Gastrocnemius medialis (tissue), 4 donors: ENCODE data around the gene DPP8.

Source experiments
- CTCF ChIP-seq, 5 experiments: fragments of 450-650 bp in 3 of 5; fragments of 200-600 bp in 2 of 5; sonication (generic) in 2 of 5; IDR thresholded peaks in 4 of 5; conservative IDR thresholded peaks in 1 of 5; 1 replicate in 4 of 5; 2 replicates in 1 of 5; pipeline ENCODE4 v1.5.1; 2016 to 2019; ENCODE audit warnings: antibody characterized with exemption in 5 of 5, mild to moderate bottlenecking in 3 of 5, moderate library complexity in 3 of 5
- POLR2A ChIP-seq, 2 donors: fragments of 450-650 bp; IDR thresholded peaks; one replicate each; pipeline ENCODE4 v1.6.1; 2017; ENCODE audit warnings: antibody characterized with exemption in 2 of 2, mild to moderate bottlenecking in 2 of 2, moderate library complexity in 2 of 2

- TF ChIP-seq CTCF (IDR thresholded peaks at IDR 0.05 in 4 of 5, conservative IDR thresholded peaks at IDR 0.05 in 1 of 5) (no peak), POLR2A (IDR thresholded peaks at IDR 0.05) (no peak)
Observed at GRCh38 chr15:65423976-65424679, 93.4 kb downstream of the DPP8 start.
